Adrenal gland (tissue), 12 donors: ENCODE measurements around the gene NPAS3. TPM values are rescaled to one million over a fixed set of nuclear protein-coding genes. Genes with fewer than 3 reads are reported as not detected.

Experiments
- DNase-seq, 7 donors: peaks; one replicate each; pipeline ENCODE4 v3.0.0-alpha.2; 2019 to 2020
- H3K27ac ChIP-seq, 5 donors: fragments of 200-600 bp; sonication (generic) in 4 of 5; 1 replicate in 3 of 5; 2 replicates in 2 of 5; pipeline versions ENCODE4 v1.5.1 to v1.8.0; 2016 to 2020; ENCODE audit warnings: mild to moderate bottlenecking in 1 of 5
- H3K27me3 ChIP-seq: fragments of 200-600 bp; 2 replicates; pipeline ENCODE4 v1.8.0; 2021
- H3K36me3 ChIP-seq, 2 donors: fragments of 200-600 bp; replicated peaks in 1 of 2; 1 replicate in 1 of 2; 2 replicates in 1 of 2; pipeline versions ENCODE4 v1.5.1 to v1.8.0; 2018 to 2022
- H3K4me1 ChIP-seq, 2 donors: fragments of 200-600 bp; replicated peaks in 1 of 2; 1 replicate in 1 of 2; 2 replicates in 1 of 2; pipeline versions ENCODE4 v1.5.1 to v1.8.0; 2018 to 2021
- H3K4me3 ChIP-seq, 4 donors: fragments of 200-600 bp; sonication (generic) in 3 of 4; one replicate each; pipeline ENCODE4 v1.5.1; 2016 to 2018
- H3K9me3 ChIP-seq, 3 donors: fragments of 200-600 bp; sonication (generic) in 1 of 3; replicated peaks in 1 of 3; 1 replicate in 2 of 3; 2 replicates in 1 of 3; pipeline versions ENCODE4 v1.5.1 to v1.8.0; 2016 to 2021
- CTCF ChIP-seq, 6 experiments: fragments of 450-650 bp in 4 of 6; fragments of 200-600 bp in 2 of 6; sonication (generic) in 1 of 6; IDR thresholded peaks; 1 replicate in 5 of 6; 2 replicates in 1 of 6; pipeline versions ENCODE4 v1.5.1 to v1.8.0; 2016 to 2021; ENCODE audit warnings: antibody characterized with exemption in 6 of 6, mild to moderate bottlenecking in 2 of 6, moderate library complexity in 1 of 6
- POLR2A ChIP-seq, 2 donors: fragments of 450-650 bp; IDR thresholded peaks; one replicate each; pipeline ENCODE4 v1.6.1; 2017; ENCODE audit warnings: antibody characterized with exemption in 2 of 2, mild to moderate bottlenecking in 2 of 2, moderate library complexity in 1 of 2
- WGBS, 4 donors: extraction: QIAGEN DNeasy Blood & Tissue Kit in 2 of 4; methylation state at CpG; one replicate each; pipeline versions ENCODE4 v1.1.5 to v1.1.7; 2013 to 2017; 5-methylcytosine and 5-hydroxymethylcytosine counted together
- intact Hi-C, 2 donors: fragments of 100-400 bp; cut with DNase I; formaldehyde crosslinking; loops; one replicate each; pipeline versions ENCODE4 v1.14.1 to v1.15.0; 2022 to 2023
- polyA plus RNA-seq, 3 donors: library from polyadenylated mRNA; stranded (reverse); fragments of 200-250 nt in 2 of 3; fragments of 350-450 nt in 1 of 3; fragmentation: Illumina TruSeq in 1 of 3; extraction: RNeasy Lipid Tissue Mini Kit (QIAGEN cat#74804) in 1 of 3; gene quantifications; one replicate each; pipeline ENCODE4 v1.2.3, GENCODE V29; 2013 to 2014
- total RNA-seq, 9 donors: library from RNA; depleted of rRNA in 4 of 9; stranded (reverse); fragments of >200 nt in 4 of 9; fragments of 120-200 nt in 1 of 9; fragmentation: NEBNext Ultra II Directional in 1 of 9; extraction: Animal tissue kit (Norgen Biotek cat#: 25700) in 1 of 9; gene quantifications; one replicate each; pipeline versions ENCODE4 v1.1.0 to v1.2.4, GENCODE V29; 2013 to 2023
- donor health status: healthy with polysubstance abuse.
- donor health status: Bipolar disorder and iron deficiency.
- donor health status: DM: yes; HTN: yes; CAD: no.
- donor health status: DM: no; HTN: no; CAD: no.
- donor health status: DM: no; HTN: no; CAD: no.
- donor health status: DM: yes; HTN: yes; CAD: no.

The NPAS3 gene
- total and polyA plus RNA-seq, 12 donors = 0.36 to 7.5 (median 1.5) TPM

DNA sequence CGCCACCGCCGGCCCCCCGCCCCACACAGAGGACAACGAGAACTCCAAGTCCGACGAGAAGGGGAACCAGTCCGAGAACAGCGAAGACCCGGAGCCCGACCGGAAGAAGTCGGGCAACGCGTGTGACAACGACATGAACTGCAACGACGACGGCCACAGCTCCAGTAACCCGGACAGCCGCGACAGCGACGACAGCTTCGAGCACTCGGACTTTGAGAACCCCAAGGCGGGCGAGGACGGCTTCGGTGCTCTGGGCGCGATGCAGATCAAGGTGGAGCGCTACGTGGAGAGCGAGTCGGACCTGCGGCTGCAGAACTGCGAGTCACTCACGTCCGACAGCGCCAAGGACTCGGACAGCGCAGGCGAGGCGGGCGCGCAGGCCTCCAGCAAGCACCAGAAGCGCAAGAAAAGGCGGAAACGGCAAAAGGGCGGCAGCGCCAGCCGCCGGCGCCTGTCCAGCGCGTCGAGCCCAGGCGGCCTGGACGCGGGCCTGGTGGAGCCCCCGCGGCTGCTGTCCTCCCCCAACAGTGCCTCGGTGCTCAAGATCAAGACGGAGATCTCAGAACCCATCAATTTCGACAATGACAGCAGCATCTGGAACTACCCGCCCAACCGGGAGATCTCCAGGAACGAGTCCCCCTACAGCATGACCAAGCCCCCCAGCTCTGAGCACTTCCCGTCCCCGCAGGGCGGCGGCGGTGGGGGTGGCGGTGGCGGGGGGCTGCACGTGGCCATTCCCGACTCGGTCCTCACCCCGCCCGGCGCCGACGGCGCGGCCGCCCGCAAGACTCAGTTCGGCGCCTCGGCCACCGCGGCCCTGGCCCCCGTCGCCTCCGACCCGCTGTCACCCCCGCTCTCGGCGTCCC is 861.3 kb downstream of the NPAS3 start:
- Histone ChIP-seq H3K27ac (no peak overlapping the region), H3K27me3 (peaks cover 25% of the 10 kb centered on the region), H3K9me3 (no peaks in the 10 kb centered on the region), H3K4me3 (peak overlapping the region in 1 of 4 donors; percentile 12), H3K36me3 (no peaks in the 10 kb centered on the region), H3K4me1 (peaks cover 4 to 5% of the 10 kb centered on the region in 2 donors)
- no peak for TF ChIP-seq POLR2A (IDR thresholded peaks at IDR 0.05)
- TF ChIP-seq CTCF (IDR thresholded peaks at IDR 0.05) = no peak
- WGBS, 4 donors = 27 to 68% (median 44%) methylated on average over 47 to 100 of the region's 100 CpGs
- intact Hi-C loops = loop anchor here in 1 of 2 donors (10.0 kb wide), 1 partner anchor 355 kb away; no protein-coding TSS in a partner anchor
- peak in 2 of 7 donors; percentile 10 to 24 for DNase-seq

DNA sequence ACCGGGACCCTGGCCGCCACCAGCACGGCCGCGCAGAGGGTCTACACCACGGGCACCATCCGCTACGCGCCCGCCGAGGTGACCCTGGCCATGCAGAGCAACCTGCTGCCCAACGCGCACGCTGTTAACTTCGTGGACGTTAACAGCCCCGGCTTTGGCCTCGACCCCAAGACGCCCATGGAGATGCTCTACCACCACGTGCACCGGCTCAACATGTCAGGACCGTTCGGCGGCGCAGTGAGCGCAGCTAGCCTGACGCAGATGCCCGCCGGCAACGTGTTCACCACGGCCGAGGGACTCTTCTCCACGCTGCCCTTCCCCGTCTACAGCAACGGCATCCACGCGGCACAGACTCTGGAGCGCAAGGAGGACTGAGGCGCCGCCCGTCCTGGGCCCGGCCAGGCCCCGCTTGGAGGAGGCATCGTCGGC is 862.1 kb downstream of the NPAS3 start:
- H3K27ac ChIP-seq = no peak overlapping the region
- WGBS, 4 donors = 58 to 88% (median 74%) methylated on average over 25 to 45 of the region's 45 CpGs
- H3K4me3 ChIP-seq = no peak overlapping the region
- no peaks in the 10 kb centered on the region for H3K9me3 ChIP-seq
- TF ChIP-seq CTCF (IDR thresholded peaks at IDR 0.05) = no peak
- intact Hi-C loops = no loop called here
- no peaks in the 10 kb centered on the region for H3K36me3 ChIP-seq
- peaks cover 4 to 5% of the 10 kb centered on the region in 2 donors for H3K4me1 ChIP-seq
- peaks cover 25% of the 10 kb centered on the region for H3K27me3 ChIP-seq
- no peak for DNase-seq

DNA sequence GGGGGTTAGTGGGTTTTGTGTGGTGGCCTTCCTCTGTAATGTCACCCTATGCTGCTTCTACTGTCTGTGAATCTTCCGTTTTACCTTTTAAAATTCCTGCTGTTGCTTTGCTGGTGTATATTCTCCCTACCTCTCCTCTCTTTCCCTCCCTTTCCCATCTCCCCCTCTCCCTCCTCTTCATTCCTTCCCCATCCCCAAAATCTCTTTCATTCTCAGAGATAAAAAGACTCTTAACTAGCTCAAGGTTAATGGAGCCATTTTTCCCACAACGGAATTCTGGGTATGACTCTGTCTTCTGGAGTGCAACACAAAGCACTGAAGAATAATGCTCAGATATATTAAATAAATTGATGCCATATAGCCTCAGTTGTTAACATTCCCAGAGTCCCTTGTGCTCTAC is 864.1 kb downstream of the NPAS3 start:
- Histone ChIP-seq H3K27me3 (peaks cover 25% of the 10 kb centered on the region), H3K4me1 (no peaks in the 10 kb centered on the region), H3K9me3 (no peaks in the 10 kb centered on the region), H3K36me3 (no peaks in the 10 kb centered on the region), H3K27ac (no peak overlapping the region), H3K4me3 (no peak overlapping the region)
- WGBS, 4 donors = 61 to 85% (median 68%) methylated on average over 2 of the region's 2 CpGs
- DNase-seq = no peak
- TF ChIP-seq CTCF (IDR thresholded peaks at IDR 0.05) (no peak), POLR2A (IDR thresholded peaks at IDR 0.05) (no peak)
- intact Hi-C loops = no loop called here

GRCh38 chr14:33805593-33805992 is 866.9 kb downstream of the NPAS3 start:
- Histone ChIP-seq H3K4me3 (no peak overlapping the region), H3K36me3 (no peaks in the 10 kb centered on the region), H3K4me1 (no peaks in the 10 kb centered on the region), H3K9me3 (no peaks in the 10 kb centered on the region), H3K27me3 (peaks cover 8% of the 10 kb centered on the region), H3K27ac (no peak overlapping the region)
- TF ChIP-seq POLR2A (IDR thresholded peaks at IDR 0.05) = no peak
- TF ChIP-seq CTCF (IDR thresholded peaks at IDR 0.05) = no peak
- intact Hi-C loops = no loop called here
- DNase-seq = no peak
- 17 to 64% (median 33%) methylated on average over 2 of the region's 2 CpGs for WGBS, 4 donors
